ENCODE data around the gene FERMT1. TPM values are rescaled to one million over a fixed set of nuclear protein-coding genes. Genes with fewer than 3 reads are reported as not detected.

FERMT1 gene
- total RNA-seq, 1 donor from 2014 or later, result 2.4 TPM

- Histone ChIP-seq H3K4me3 (no peak overlapping the region), H3K27ac (no peak overlapping the region), H3K36me3 (no peaks in the 10 kb centered on the region), H3K27me3 (no peaks in the 10 kb centered on the region), H3K4me1 (no peaks in the 10 kb centered on the region), H3K9me3 (no peaks in the 10 kb centered on the region)
- intact Hi-C loops (cut with DNase I), result no loop called here
- no peak for ATAC-seq
- no peak for DNase-seq
- TF ChIP-seq CTCF (IDR thresholded peaks at IDR 0.05), result no peak
Observed at GRCh38 chr20:6075428-6076219, 47.2 kb downstream of the FERMT1 start.

- intact Hi-C loops (cut with DNase I), result no loop called here
- no peak for TF ChIP-seq CTCF (IDR thresholded peaks at IDR 0.05)
- no peak overlapping the region for H3K27ac ChIP-seq
- ATAC-seq (no peak), DNase-seq (no peak)
- H3K36me3 ChIP-seq, result no peaks in the 10 kb centered on the region
- no peaks in the 10 kb centered on the region for H3K27me3 ChIP-seq
- no peak overlapping the region for H3K4me3 ChIP-seq
- no peaks in the 10 kb centered on the region for H3K9me3 ChIP-seq
- no peaks in the 10 kb centered on the region for H3K4me1 ChIP-seq
Observed at GRCh38 chr20:6074784-6075183, 48.0 kb downstream of the FERMT1 start.

- no peak overlapping the region for H3K4me3 ChIP-seq
- no peaks in the 10 kb centered on the region for H3K36me3 ChIP-seq
- H3K4me1 ChIP-seq, result no peaks in the 10 kb centered on the region
- ATAC-seq, result peak; percentile 88
- no peak overlapping the region for H3K27ac ChIP-seq
- peak; percentile 35 for TF ChIP-seq CTCF (IDR thresholded peaks at IDR 0.05)
- DNase-seq, result no peak
- no peaks in the 10 kb centered on the region for H3K9me3 ChIP-seq
- no peaks in the 10 kb centered on the region for H3K27me3 ChIP-seq
- intact Hi-C loops (cut with DNase I), result no loop called here
Observed at GRCh38 chr20:6074145-6074561, 48.7 kb downstream of the FERMT1 start.

GRCh38 chr20:6070829-6071695, 51.8 kb downstream of the FERMT1 start:
- no peaks in the 10 kb centered on the region for H3K4me1 ChIP-seq
- DNase-seq (no peak), ATAC-seq (peak; percentile 10)
- H3K27ac ChIP-seq, result no peak overlapping the region
- no peak overlapping the region for H3K4me3 ChIP-seq
- intact Hi-C loops (cut with DNase I), result no loop called here
- H3K36me3 ChIP-seq, result no peaks in the 10 kb centered on the region
- H3K27me3 ChIP-seq, result no peaks in the 10 kb centered on the region
- no peak for TF ChIP-seq CTCF (IDR thresholded peaks at IDR 0.05)
- no peaks in the 10 kb centered on the region for H3K9me3 ChIP-seq

GRCh38 chr20:6069669-6070068, 53.2 kb downstream of the FERMT1 start:
- no peak for TF ChIP-seq CTCF (IDR thresholded peaks at IDR 0.05)
- no peak for DNase-seq
- Histone ChIP-seq H3K36me3 (no peaks in the 10 kb centered on the region), H3K9me3 (no peaks in the 10 kb centered on the region), H3K27me3 (no peaks in the 10 kb centered on the region), H3K4me3 (no peak overlapping the region), H3K4me1 (no peaks in the 10 kb centered on the region), H3K27ac (no peak overlapping the region)
- intact Hi-C loops (cut with DNase I), result no loop called here
- ATAC-seq, result no peak
